Endothelial cell of hepatic sinusoid (primary cell): ENCODE measurements around the gene MORF4L1.

Experiments
- in situ Hi-C: cut with HindIII; loops from 2 replicates; pipeline ENCODE4 v1.10.0; 2017; ENCODE audit warnings: low sequenced_read_pairs

The MORF4L1 gene

DNA sequence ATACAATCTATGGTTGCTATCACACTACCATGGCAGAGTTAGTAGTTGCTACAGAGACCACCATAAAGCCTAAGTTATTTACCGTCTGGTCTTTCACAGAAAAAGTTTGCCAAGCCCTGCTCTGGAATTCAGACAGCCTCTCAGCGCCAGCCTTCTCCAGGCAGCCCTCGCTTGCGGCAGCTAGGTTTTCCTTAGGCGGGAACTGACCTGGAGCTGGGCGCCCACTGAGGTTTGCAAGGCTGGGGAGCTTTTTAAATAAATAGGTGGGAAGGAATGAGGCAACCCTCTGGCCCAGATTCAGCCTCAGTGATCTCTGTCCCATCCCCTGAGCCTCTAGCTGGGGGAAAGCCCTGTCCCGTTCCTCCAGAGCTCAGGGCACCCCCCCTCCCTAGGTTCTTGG lies 71.0 kb downstream of the MORF4L1 start:
- in situ Hi-C loops = no loop called here

DNA sequence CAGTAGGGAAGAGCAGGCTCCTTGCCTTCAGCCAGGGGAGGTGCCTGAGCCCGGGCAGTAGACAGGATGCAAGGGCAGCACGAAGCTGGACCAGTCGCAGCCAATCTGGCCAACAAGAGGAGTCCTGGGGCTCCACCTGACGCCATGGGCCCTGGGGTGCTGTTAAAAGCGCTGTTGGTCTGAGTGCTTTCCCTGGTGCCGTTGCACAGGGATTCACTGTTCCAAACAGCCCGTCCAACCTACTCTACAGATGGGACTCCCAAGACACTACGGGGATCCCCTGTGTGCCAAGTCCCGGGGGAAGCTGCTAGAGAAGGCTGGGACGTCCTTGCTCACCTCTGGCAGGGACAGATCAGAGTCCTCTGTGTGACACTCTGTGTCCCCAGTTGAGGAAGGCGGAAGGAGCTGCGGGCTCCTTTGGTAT lies 71.5 kb downstream of the MORF4L1 start:
- in situ Hi-C loops = no loop called here

DNA sequence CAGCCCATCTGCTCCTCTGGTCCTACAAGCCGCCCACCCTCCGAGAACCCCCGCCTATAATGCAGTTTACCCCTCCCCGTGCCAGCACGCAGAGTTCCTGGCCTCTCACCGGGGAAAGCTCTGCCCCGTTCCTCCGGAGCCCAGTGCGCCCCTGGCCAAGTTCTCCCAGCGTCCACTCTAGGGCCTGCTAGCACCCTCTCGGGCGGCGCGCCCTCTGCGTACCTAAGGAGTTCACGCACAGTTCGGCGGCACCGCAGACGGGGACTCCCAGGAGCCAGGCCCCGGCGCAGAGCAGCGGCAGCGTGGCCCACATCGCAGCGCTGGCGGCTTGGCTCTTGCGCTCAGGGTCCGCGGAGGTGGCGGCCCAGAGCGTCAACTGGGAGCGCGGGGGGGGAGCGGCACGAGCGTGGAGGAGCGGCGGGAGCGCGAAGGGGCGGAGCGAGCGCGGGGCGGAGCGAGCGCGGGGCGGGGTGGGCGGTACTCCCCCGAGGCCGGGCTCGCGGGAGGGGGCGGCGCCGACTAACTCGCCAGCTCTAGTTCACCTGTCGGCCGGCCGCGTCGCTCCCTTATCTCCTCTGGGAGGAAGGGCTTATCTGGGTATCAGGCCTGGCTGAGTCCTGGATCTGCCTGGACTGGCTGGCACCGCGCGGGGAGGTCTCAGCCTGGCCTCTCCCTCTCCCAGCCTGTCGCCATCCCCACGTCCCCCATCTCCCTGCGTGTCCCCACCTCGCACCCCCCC lies 72.1 kb downstream of the MORF4L1 start, which contains the start of gene CTSH:
CTSH (minus strand) TSS at position 378 of the 739 bp plus-strand sequence; CDS start at position 313, 65 bp downstream.
- in situ Hi-C loops = no loop called here

DNA sequence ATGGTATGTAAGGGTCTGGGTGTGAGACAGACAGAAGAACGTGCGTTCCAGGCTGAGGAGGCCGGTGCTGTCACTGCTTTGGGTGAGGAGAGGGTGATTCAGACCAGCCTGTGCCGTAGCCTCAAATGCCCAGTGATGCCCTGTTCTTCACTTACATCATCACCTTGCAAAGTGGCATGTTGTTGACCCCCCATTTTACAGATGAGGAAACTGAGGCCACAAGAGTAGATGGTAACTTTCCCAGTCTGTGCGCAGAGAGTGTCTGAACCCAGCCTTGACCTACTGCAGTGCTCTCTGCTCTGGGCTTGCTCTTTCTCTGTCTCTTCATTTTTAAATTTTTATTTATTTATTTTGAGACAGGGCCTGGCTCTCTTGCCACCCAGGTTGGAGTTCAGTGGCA lies 73.8 kb downstream of the MORF4L1 start:
- in situ Hi-C loops = no loop called here

DNA sequence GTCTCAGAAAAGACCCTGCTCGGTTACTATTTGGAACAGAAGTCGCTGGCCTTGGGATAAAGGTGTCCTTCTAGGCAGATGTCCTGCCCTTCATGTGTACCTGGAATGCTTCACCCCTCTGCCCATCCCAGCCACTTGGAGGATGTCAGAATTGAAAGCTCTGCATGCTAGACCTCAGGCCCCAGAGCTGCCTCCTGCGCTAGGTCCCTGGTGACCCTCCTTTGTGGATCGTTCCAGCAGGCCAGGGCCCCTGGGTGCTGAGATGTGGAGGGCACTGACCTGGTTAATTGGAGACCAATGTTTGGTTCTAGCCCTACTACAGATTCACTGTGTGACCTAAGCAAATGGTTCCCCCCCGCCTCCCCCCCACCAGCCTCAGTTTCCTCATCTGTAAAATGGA lies 74.8 kb downstream of the MORF4L1 start:
- in situ Hi-C loops = no loop called here
